GM12878 (cell line): ENCODE results near the gene GTF3C1. TPM values are rescaled to one million over a fixed set of nuclear protein-coding genes. Genes with fewer than 3 reads are reported as not detected.

Experiments
- ATAC-seq: fragments of 200-7000 bp; cut with Tn5 transposase; 3 replicates; pipeline ENCODE4 v1.9.1; 2020; ENCODE audit warnings: mild to moderate bottlenecking, moderate library complexity
- BruUV-seq: library from RNA; stranded (reverse); fragments of 400-500 nt; replicated peaks from 2 replicates; lab custom pipeline; 2021; lab: Mats Ljungman, UMichigan
- CTCF ChIA-PET: fragments of 300-600 bp; sonication (Branson Sonifier 250); formaldehyde crosslinking; extraction: SDS; loops from one replicate; lab custom pipeline; 2021; ENCODE audit warnings: inconsistent platforms; lab: Yijun Ruan, JAX
- POLR2A ChIA-PET: fragments of 350-600 bp; formaldehyde crosslinking; extraction: SDS; loops from one replicate; lab custom pipeline; 2021; ENCODE audit warnings: inconsistent platforms; lab: Charles Lee
- RAD21 ChIA-PET: fragments of 300-600 bp; sonication (Branson Sonifier 250); formaldehyde crosslinking; loops from one replicate; lab custom pipeline; 2023; ENCODE audit warnings: antibody characterized with exemption; ENCODE audit not compliant: unreplicated experiment; lab: Charles Lee
- SMC1A ChIA-PET: fragments of 300-600 bp; sonication (Branson Sonifier 250); formaldehyde crosslinking; loops from one replicate; lab custom pipeline; 2023; ENCODE audit not compliant: unreplicated experiment, uncharacterized antibody; lab: Charles Lee
- DNase-seq: peaks from one replicate; pipeline ENCODE4 v3.0.0-alpha.2; 2011; ENCODE audit warnings: low read depth, low spot score
- FAIRE-seq: peaks from 3 replicates; lab custom pipeline; 2011; peaks lifted over from hg19 to GRCh38; lab: Jason Lieb, UNC
- H2AFZ ChIP-seq: 2 replicates; pipeline ENCODE4 v1.6.0; 2011; ENCODE audit warnings: low read depth, low read length, control low read depth; ENCODE audit not compliant: control insufficient read depth
- H3K27ac ChIP-seq: 2 replicates; pipeline ENCODE4 v1.5.1; 2011; ENCODE audit warnings: control low read depth; ENCODE audit not compliant: control insufficient read depth, insufficient read depth
- H3K27me3 ChIP-seq, 2 experiments: replicated peaks in 1 of 2; 2 replicates each; pipeline versions ENCODE4 v1.6.0 to v1.6.1; 2011; ENCODE audit warnings: low read length in 1 of 2; ENCODE audit not compliant: control insufficient read depth in 2 of 2, insufficient read depth in 2 of 2
- H3K36me3 ChIP-seq, 2 experiments: 2 replicates each; pipeline ENCODE4 v1.5.1; 2011; ENCODE audit warnings: low read length in 1 of 2; ENCODE audit not compliant: control insufficient read depth in 2 of 2, insufficient read depth in 2 of 2
- H3K4me1 ChIP-seq: 2 replicates; pipeline ENCODE4 v1.6.1; 2011; ENCODE audit warnings: mild to moderate bottlenecking, low read length, moderate library complexity, mixed read lengths; ENCODE audit not compliant: control insufficient read depth, insufficient read depth
- H3K4me2 ChIP-seq: 2 replicates; pipeline ENCODE4 v1.6.0; 2011; ENCODE audit warnings: control low read depth; ENCODE audit not compliant: control insufficient read depth, insufficient read depth
- H3K4me3 ChIP-seq: fragments of 200-600 bp; sonication (generic); 2 replicates; pipeline ENCODE4 v1.5.1; 2016
- H3K79me2 ChIP-seq: 2 replicates; pipeline ENCODE4 v1.6.0; 2011; ENCODE audit warnings: low read length; ENCODE audit not compliant: control insufficient read depth, insufficient read depth
- H3K9ac ChIP-seq: 2 replicates; pipeline ENCODE4 v1.8.0; 2011; ENCODE audit warnings: low read length, control low read depth, mixed read lengths; ENCODE audit not compliant: control insufficient read depth, insufficient read depth
- H3K9me3 ChIP-seq: replicated peaks from 3 replicates; pipeline ENCODE4 v1.5.1; 2011; ENCODE audit warnings: mild to moderate bottlenecking, low read length; ENCODE audit not compliant: control insufficient read depth, insufficient read depth
- H4K20me1 ChIP-seq: 2 replicates; pipeline ENCODE4 v1.6.0; 2011; ENCODE audit not compliant: control insufficient read depth, insufficient read depth
- ATF7 ChIP-seq: fragments of 450-650 bp; IDR thresholded peaks from 2 replicates; pipeline ENCODE4 v1.6.1; 2016; ENCODE audit warnings: low read depth, mild to moderate bottlenecking
- BCL11A ChIP-seq: IDR thresholded peaks from 2 replicates; pipeline ENCODE4 v1.6.1; 2011; ENCODE audit warnings: low read depth, low read length
- EED ChIP-seq: sonication (generic); IDR thresholded peaks from 2 replicates; pipeline ENCODE4 v1.6.1; 2016; ENCODE audit warnings: antibody characterized with exemption, low read depth
- MYB ChIP-seq: fragments of 150-350 bp; IDR thresholded peaks from 2 replicates; pipeline ENCODE4 v1.6.1; 2014; ENCODE audit warnings: mild to moderate bottlenecking, low read depth, low read length, borderline replicate concordance
- PAX5 ChIP-seq: IDR thresholded peaks from 2 replicates; pipeline ENCODE4 v1.6.1; 2011; ENCODE audit warnings: low read depth, low read length, borderline replicate concordance
- POLR2A ChIP-seq: IDR thresholded peaks from 2 replicates; pipeline ENCODE4 v1.6.1; 2011; ENCODE audit warnings: low read depth, mild to moderate bottlenecking, low read length
- SIN3A ChIP-seq: IDR thresholded peaks from 2 replicates; pipeline ENCODE4 v1.6.1; 2012; ENCODE audit warnings: low read depth, low read length, improper control_type of control experiment
- SMARCA5 ChIP-seq: fragments of 450-650 bp; IDR thresholded peaks from 2 replicates; pipeline ENCODE4 v1.6.1; 2017; ENCODE audit warnings: mild to moderate bottlenecking
- SPI1 ChIP-seq: IDR thresholded peaks from 2 replicates; pipeline ENCODE4 v1.6.1; 2011; ENCODE audit warnings: low read depth, mild to moderate bottlenecking, low read length, moderate library complexity, borderline replicate concordance; ENCODE audit not compliant: insufficient read depth
- STAT1 ChIP-seq: fragments of 450-650 bp; conservative IDR thresholded peaks from 2 replicates; pipeline ENCODE4 v1.6.1; 2014; ENCODE audit warnings: antibody characterized with exemption, mild to moderate bottlenecking
- SUZ12 ChIP-seq: fragments of 200-600 bp; sonication (generic); IDR thresholded peaks from one replicate; pipeline ENCODE4 v1.6.1; 2018; ENCODE audit warnings: antibody characterized with exemption, mild to moderate bottlenecking; ENCODE audit not compliant: unreplicated experiment
- TBL1XR1 ChIP-seq: IDR thresholded peaks from 2 replicates; pipeline ENCODE4 v1.6.1; 2012; ENCODE audit warnings: low read depth, low read length, improper control_type of control experiment
- ZNF24 ChIP-seq: fragments of 450-650 bp; IDR thresholded peaks from 2 replicates; pipeline ENCODE4 v1.6.1; 2017; ENCODE audit warnings: antibody characterized with exemption, mild to moderate bottlenecking
- WGBS: methylation state at CpG from one replicate; pipeline ENCODE4 v1.1.6; 2016; ENCODE audit warnings: low lambda C conversion rate; ENCODE audit not compliant: insufficient replicate concordance, insufficient coverage; ENCODE audit errors: missing lambda C conversion rate; 5-methylcytosine and 5-hydroxymethylcytosine counted together
- in situ Hi-C: fragments of 300-500 bp; cut with MboI; formaldehyde crosslinking; loops from 9 replicates; pipeline ENCODE4 v1.14.3; 2018; ENCODE audit warnings: mixed read lengths
- intact Hi-C: fragments of 100-400 bp; cut with micrococcal nuclease; formaldehyde crosslinking; loops from one replicate; pipeline ENCODE4 v1.14.2; 2022; ENCODE audit not compliant: unreplicated experiment
- polyA plus RNA-seq, 11 experiments: library from polyadenylated mRNA; depleted of rRNA in 4 of 11; unstranded in 6 of 11; stranded (reverse) in 5 of 11; fragments of >200 nt; fragmentation: Nextera tagmentation in 4 of 11; fragmentation: Illumina TruSeq in 1 of 11; extraction: Ambion mirVana in 4 of 11; extraction: Trizol in 1 of 11; gene quantifications; 1 replicate in 1 of 11; 2 replicates in 10 of 11; pipeline versions ENCODE4 v1.2.1 to v1.2.3, GENCODE V29; 2011 to 2016; ENCODE audit warnings: inconsistent platforms in 2 of 11, missing spikeins in 2 of 11, low read depth in 1 of 11
- total RNA-seq, 4 experiments: library from RNA; depleted of rRNA in 3 of 4; stranded (reverse); fragments of >200 nt in 3 of 4; fragmentation: Illumina TruSeq in 1 of 4; extraction: Trizol in 1 of 4; gene quantifications; 2 replicates each; pipeline versions ENCODE4 v1.2.1 to v1.2.3, GENCODE V29; 2013 to 2021

Gene GTF3C1
- total and polyA plus RNA-seq, 10 of the 15 experiments (the other 5 are each of a cell fraction or from before 2014, with no cell fraction given): 0.98 to 60.9 (median 34.3) TPM

DNA sequence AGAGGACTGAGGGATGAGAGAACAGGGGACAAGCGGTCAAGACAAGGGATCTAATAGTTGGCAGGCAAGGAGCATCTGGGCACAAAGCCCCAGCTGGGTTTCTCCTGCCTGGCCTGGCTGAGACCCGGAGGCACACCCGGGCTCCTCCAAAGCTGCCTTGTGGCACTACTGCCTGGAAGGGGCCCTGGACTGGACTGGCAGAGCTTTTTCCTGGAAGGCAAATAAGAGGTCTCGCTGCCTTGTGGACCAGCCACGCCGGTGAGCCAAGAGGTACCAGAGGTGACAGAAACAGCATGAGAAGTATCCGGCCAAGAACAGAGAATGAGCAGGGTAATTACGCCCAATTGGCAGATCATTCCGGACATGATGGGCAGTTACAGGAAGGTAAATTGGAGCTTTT, 64.6 kb downstream of the GTF3C1 start:
- no peak for DNase-seq
- ATAC-seq: no peak
- H3K9ac ChIP-seq: no peak overlapping the region
- ChIA-PET POLR2A (interaction anchor here (0.6 kb wide), 1 partner anchor 61 kb away, joined by 3 read pairs; no protein-coding TSS in a partner anchor), SMC1A (no interaction called here)
- H3K4me1 ChIP-seq: no peaks in the 10 kb centered on the region
- no peaks in the 10 kb centered on the region for H3K79me2 ChIP-seq
- FAIRE-seq: no peak
- no peak overlapping the region for H3K4me3 ChIP-seq
- peaks cover 39 to 41% of the 10 kb centered on the region in 2 experiments for H3K36me3 ChIP-seq
- H3K27me3 ChIP-seq: no peaks in the 10 kb centered on the region
- H2AFZ ChIP-seq: no peak overlapping the region
- H3K27ac ChIP-seq: no peak overlapping the region
- no peaks in the 10 kb centered on the region for H4K20me1 ChIP-seq
- H3K9me3 ChIP-seq: no peaks in the 10 kb centered on the region
- TF ChIP-seq PAX5 (no peak), SPI1 (no peak), EED (no peak), POLR2A (no peak), SIN3A (no peak), SUZ12 (no peak), TBL1XR1 (no peak), ATF7 (no peak), MYB (no peak), BCL11A (no peak)
- TF ChIP-seq, all 136 proteins: peak for 0
- H3K4me2 ChIP-seq: no peak overlapping the region
- in situ Hi-C loops: no loop called here
- WGBS: 100% methylated on average over 9 of the region's 9 CpGs
- intact Hi-C loops: no loop called here
- BruUV-seq: no TSS peak
- CTCF ChIA-PET: no interaction called here
- RAD21 ChIA-PET: no interaction called here

DNA sequence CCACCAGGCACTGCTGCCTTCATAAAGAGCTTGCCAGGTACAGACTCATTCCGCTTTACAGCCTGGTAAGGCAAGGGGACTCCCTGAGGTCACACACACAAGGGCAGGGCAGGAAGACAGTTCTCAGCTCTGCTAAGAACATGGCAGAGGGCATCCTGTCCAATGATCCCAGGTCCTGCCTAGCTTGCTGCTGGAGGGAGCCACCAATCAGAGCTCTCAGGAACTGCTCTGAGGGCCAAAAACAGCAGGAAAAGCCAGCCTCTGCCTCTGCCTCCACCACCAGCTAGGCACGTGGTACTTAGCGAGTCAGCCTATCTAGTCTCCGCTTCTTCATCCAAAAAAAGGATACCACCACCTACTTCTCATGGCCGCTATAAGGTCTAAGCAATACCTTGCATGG, 66.1 kb downstream of the GTF3C1 start:
- SMC1A ChIA-PET: no interaction called here
- FAIRE-seq: no peak
- intact Hi-C loops (no loop called here), in situ Hi-C loops (no loop called here)
- no peak for TF ChIP-seq ZNF24
- TF ChIP-seq STAT1: no peak
- no peak for TF ChIP-seq SMARCA5
- no peak for ATAC-seq
- RAD21 ChIA-PET: no interaction called here
- H3K4me3 ChIP-seq: no peak overlapping the region
- no peaks in the 10 kb centered on the region for H3K27me3 ChIP-seq
- peaks cover 32 to 39% of the 10 kb centered on the region in 2 experiments for H3K36me3 ChIP-seq
- H3K27ac ChIP-seq: no peak overlapping the region
- no peak overlapping the region for H3K4me2 ChIP-seq
- H3K79me2 ChIP-seq: no peaks in the 10 kb centered on the region
- no peaks in the 10 kb centered on the region for H3K4me1 ChIP-seq
- whole genome bisulfite sequencing: 99% methylated on average over 5 of the region's 5 CpGs
- POLR2A ChIA-PET: no interaction called here
- BruUV-seq: no TSS peak
- CTCF ChIA-PET: no interaction called here
- H3K9me3 ChIP-seq: no peaks in the 10 kb centered on the region
- H3K9ac ChIP-seq: no peak overlapping the region
- H2AFZ ChIP-seq: no peak overlapping the region
- DNase-seq: no peak
- no peaks in the 10 kb centered on the region for H4K20me1 ChIP-seq
